SHP77 treated with DMSO at 0.1 percent for 48 hours (cell line): ENCODE data around the gene PLK2.

Experiments
- DNase-seq: peaks from one replicate; lab custom pipeline; 2025; lab: John Stamatoyannopoulos, UW

PLK2 gene

DNA sequence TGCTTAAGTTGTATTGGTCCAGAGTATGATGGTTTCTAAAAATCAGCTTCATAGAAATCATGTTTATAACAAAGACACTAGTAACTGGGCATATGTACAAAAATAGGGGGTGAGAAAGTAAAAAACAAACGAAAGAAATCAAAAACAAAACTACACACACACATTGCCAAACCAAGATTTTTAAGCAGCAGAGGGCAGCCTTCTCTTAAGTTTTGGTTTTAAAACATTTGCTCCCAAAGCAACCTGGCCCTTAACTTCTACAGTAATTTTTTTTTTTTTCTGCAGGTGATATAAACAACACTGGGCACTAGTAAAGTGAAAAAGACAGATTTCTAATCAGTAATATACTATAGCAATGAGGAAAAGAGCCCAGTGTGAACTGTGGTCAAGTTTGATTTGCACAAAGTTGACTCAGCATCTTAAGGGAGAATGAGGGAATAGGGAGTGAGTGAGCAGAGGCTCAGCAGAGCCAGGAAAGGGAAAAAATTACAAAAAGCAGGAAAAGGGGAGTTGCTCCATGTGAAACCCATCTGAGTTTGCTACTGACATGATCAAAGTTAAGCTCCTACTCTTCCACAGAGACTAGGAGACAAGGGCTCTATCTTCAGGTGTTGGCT is 18.0 kb upstream of the PLK2 start:
- no peak for DNase-seq

DNA sequence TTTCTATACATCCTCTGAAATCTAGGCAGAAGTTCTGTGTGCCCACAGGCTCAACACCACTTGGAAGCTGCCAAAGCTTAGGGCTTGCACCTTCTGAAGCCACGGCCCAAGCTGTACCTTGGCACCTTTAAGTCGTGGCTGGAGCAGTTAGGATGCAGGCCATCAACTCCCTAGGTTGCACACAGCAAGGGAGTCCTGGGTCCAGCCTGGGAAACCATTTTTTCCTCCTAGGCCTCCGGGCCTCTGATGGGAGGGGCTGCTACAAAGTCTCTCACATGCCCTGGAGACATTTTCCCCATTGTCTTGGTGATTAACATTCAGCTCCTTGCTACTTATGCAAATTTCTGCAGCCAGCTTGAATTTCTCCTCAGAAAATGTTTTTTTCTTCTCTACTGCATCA is 15.5 kb upstream of the PLK2 start:
- DNase-seq, result no peak

DNA sequence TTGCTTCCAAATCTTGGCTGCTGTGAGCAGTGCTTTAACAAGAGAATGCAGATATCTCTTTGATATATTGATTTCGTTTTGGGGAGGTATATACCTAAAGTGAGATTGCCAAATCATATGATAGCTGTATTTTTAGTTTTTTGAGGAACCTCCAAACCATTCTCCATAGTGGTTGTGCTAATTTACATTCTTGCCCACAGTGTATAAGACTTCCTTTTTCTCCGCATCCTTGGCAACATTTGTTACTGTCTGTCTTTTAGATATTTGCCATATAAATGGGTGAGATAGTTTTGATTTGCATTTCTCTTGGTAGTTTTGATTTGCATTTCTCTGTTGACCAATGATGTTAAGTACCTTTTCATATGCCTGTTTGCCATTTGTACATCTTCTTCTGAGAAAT is 10.0 kb upstream of the PLK2 start:
- DNase-seq, result no peak

DNA sequence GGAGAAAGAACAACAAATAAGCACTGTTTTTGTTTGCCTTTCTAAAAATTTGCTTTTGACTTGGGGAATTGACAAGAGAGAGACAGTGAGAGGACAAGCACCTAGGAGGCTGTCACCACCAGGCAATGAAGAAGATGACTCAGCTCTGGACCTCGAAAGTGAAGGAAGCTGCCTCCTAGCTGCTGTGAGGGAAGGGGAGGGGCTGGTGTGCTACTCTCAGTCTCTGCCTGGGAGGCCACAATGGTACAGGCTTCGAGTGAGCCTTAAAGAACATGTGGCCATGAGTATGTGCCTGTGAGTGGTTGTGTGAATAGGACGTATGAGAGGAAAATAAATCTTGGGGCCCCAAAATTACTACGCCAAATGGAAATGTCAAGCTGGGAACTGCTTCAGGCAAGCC is 7.1 kb upstream of the PLK2 start:
- no peak for DNase-seq

DNA sequence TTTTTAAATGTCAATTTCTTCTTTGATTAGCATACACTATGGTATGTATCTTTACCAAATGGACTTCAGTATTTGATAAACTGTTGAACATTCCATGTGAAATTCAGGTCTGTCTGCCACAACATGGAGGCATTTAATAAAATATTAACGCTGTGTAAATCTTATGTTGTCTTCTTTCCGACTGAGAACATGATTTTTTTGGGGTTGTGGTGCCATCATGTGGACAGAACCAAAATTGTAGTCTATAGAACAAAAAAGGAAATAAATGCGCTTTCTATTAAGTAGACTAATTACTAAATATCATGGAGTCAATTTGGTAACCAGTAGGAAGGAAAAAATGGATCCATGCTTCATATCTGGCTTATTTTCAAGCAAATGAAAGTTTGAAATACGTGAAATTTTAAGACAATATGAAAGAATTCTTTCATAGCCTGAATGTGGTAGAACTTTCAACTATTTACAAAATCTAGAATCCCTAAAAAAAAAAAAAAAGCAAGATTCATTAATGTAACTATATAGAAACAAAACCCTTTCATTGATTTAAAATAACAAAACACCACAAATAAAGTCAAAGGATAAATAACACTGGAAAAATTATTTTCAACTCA is 2.8 kb upstream of the PLK2 start:
- peak; percentile 49 for DNase-seq

DNA sequence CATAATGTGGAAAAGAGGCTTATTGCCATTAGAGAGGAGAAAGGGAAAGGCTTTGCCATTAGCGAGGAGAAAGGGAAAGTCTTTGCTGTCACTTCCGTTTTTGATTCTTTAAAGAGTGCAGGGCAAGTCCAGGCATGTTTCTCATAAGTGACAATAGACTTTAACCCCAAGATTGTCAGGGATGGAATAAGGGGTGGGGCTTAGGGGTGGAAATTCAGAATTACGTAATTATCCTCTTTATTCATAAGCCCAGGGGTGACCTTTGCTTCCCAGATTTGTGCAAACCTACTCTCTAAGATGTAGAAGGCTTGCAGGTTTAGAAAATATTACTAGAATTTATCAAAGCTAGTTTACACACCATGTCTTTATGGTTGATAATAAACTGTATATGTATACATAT is 2.3 kb upstream of the PLK2 start:
- no peak for DNase-seq

DNA sequence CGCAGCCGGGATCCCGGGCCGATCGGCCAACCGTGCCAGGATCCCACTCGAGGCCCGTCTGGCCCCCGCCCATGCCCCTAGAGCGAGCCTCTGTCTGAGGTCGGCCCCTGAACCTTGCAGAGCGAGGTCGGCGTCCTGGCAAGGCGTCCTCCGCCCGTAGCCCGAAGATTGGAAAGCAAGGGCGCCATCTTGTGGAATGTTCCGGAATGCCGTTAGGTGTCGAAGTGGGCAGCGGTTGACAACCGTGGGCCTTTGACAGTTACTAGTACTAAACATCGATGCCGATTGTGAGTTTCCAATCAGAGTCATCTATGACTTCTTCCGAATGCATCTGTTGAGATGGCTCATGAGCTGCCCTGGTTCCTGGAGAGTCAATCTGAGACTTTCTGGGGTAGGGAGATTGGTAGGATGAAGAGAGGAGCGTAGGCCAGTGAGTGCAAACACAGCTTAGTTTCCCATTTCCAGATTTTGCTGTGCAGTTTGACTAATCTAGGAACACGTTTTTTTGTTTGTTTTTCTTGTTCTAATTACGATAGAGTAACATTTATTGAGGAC is 923 bp upstream of the PLK2 start:
- peak; percentile 78 for DNase-seq

DNA sequence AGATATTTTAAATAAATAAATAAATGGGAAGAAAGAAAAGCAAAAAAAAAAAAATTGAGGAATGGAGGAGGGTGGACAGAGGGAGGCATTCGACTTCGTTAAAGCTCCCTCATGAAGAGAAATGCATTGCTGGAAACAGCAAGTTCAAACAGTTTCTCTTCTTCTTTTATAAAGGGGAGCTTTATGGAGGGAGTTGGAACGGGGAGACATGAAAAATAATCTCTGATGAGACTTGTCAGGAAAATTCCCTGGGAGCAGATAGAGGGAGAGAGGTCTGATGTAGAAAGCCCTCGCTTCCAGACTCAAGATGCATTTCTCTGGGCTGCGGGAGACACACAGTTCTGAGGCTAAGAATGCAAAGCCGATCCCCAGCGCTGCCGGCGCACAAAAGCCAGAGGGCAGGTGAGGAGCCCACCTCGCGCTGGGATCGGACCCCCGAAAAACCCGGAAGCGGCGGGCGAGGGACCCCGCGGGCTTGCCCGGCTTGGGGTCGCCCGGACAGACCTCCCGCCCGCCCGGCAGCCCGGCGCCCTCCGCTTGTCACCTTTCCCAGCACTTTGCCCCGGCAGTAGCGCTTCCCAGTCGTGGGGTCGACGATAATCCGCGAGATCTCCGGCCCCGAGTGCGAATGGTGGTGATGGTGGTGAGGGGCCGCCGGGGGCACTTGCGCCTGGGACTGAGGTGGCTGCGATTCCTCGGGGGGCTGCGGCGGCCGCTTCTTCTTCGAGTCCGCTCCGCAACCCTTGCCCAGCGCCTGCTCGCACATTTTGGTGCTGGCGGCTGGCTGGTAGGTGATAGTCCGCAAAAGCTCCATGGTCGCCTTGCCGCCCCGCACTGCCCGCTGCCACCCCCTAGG is 512 bp downstream of the PLK2 start:
- DNase-seq, result no peak

DNA sequence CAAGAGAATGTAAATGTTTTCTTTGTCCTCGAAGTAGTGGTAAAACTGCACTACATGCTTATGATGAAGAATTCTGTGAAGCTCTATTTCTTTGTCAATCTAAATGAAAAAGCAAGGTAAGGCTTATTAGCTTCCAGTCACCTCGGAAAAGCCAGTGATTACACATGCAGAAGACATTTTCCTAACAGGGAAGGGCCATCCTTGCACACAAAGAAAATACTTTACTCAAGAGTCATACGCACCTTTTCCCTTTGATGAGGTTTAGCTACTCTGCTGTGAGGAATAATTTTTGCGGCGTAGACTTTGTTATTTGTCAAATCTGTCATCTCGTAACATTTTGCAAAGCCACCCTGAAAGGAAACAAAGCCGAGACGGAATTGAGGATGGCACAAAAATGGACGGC is 1.1 kb downstream of the PLK2 start:
- no peak for DNase-seq

DNA sequence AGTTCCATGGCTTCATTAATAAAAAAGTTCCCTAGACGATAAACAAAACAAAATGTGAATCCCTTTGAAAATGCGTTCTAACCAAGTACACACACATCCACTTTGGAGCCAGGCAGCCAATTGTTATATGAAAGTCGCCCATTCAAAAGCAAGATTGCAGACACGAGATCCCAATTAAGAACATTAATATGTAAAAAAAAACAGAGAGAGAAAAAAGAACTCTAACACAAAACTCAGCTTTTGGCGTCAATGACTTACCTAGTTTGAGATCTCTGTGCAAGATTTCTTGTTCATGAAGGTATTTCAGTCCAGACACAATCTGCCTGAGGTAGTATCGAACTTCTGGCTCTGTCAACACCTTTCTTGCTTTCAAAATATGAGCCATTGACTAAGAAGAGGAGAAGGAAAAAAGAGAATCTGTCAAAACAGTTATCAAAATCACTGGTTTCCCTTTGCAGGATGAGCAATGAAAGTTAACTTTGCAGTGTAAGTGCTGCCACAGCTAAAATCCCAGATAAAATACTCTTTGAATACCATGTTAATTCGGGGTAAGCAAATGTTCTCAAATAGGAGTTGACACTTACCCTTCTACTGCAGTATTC is 1.6 kb downstream of the PLK2 start:
- no peak for DNase-seq

DNA sequence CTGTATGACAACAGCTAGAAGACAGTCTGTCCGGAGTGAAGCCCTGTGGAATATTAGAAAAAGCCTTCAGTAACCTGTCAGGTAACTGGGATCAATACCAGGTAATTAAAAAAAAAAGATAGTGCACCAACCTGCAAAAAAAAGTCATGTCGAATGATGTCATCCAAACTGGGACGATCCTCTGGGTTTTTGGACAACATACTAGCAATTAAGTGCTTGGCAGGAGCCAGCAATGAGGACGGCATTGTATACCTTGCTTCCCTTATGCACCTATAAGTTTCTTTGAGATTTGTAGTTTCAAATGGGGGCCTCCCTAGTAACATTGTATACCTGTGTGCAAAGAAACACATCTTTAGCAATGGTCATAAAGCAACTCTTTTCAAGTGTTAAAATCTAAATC is 2.8 kb downstream of the PLK2 start:
- no peak for DNase-seq

DNA sequence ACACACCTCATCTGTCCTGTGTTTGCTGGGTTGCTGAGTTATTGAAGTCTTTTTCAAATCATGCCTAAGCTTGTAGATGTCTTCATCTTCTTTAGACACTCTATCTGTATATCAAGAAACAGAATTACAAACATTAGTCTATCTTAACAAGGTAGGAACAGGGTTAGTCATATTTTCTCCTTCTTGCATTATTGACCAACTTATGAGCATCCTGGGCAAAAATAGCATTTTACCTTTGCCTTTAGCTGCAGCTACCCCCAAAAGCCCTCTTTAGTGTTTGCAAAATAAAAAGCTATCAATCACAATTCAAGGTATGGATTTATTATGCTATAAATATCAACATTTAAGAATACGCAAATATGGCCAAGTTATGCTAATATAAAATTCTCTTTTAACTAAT is 3.4 kb downstream of the PLK2 start:
- DNase-seq, result no peak

DNA sequence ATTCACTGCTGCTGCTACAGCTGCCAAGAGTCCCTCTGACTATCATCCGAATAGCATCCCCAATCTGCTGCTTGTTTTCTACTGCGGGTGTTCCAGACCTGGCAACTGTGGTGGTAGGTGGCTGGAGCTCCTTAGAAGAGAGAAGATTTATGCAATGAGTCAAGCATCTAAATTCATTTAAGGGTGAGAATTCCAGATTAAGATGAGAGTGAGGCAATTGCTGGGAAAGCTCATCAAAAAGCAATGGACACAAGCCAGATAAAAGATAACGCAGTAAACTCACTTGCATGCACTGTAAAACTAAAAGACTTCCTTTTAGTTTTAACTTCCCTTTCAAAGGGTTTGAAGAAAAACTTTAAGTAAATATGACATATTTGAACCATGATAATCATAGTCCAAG is 3.9 kb downstream of the PLK2 start:
- no peak for DNase-seq

DNA sequence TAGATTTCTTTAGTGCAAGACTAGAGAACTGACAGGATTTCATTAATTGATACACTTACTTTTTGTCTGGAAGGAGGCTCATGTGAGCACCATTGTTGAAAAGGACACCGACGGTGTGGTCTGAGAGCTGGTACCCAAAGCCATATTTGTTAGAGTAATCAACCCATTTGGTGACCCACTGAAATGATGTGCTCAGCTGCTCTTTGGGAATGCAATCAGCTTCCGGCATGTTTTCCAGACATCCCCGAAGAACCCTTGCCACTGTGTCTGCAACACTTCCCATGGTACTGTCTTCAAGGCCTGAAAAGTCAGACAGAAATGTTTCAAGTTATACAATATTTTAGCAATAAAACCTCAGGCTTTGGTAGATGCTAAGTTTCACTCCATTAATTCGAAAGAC is 4.4 kb downstream of the PLK2 start:
- no peak for DNase-seq

DNA sequence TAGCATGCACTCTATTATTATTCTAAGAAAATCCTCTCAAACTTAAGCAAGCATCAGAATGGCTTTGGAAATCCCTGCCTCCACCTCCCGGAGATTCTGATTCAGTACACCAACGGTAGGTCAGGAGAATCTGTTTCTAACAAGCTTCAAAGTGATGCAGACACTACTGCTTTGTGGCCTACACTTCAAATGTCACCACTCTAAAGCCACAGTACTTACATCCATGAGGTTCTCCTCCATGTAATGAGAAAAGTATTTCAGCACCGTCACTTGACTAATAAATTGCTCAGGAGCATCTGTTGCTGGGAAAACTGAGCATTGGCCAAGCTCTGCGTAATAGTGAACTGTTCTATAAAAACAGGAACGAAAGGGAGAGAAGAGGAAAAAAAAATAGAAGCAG is 4.8 kb downstream of the PLK2 start:
- DNase-seq, result no peak

DNA sequence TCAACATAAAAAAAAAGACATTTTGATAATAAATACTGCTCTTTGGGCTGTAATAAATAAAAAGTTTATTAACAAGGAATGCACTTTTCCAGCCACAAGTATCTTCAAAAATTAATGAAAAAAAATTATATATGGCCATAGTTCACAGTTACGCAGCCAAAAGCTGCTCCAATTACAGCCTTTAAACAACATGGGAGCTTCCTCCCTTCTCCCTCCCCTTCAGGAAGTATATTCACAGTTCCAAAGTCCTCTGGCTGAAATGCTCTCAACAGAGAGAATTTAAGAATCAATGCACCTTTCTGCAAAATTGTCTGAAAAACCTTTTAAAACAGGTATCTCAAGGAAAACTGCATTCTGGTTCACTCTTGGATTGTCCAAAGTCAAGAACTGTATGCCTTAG is 5.9 kb downstream of the PLK2 start:
- no peak for DNase-seq

DNA sequence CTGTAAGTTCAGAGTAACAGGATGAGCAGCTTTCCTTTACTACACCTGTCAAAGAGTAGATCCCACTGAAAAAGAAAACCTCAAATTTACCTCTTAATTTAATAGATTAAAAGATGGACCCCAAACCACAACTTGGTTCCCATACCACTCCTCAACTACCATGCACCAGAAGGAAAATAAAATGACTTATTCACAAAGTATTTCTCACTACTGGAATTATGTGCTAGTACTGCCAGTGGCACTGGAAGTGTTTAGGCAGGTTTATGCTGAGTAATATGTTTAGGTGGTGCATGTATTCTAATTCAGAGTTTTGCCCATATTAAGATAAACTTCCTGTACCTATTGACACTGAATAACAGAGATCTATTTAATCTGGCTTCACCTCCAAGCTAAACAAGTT is 6.6 kb downstream of the PLK2 start:
- no peak for DNase-seq

DNA sequence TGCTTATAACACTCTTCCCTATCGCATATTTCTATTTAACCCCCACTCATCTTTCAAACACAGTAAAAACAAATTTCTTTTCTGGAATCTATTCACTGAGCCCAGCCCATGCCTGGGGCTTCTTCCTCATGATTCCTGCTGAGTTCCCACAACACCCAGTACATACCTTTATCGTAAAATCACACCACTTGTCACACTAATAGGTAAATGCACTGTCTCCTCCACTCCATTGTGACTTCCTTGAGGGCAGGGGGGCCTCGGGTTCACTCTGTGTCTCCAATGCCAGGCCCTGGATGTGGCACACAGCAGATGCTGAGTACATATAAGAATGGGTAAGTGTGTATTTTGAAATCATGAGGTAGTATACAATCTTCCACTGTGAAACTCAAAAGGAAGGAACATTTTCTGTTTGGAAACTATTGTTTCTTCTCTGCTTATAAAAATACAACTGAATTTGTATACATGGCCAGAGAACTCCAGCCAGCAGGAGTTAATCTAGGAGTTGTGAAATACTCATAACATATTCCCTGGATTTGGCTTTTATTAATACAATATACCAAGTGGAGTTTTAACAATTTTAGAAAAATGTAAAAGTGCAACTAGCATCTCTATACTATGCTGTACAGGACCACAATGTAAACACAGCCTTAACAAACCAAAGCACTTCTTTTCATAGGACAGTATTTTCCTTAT is 7.2 kb downstream of the PLK2 start:
- DNase-seq, result no peak

DNA sequence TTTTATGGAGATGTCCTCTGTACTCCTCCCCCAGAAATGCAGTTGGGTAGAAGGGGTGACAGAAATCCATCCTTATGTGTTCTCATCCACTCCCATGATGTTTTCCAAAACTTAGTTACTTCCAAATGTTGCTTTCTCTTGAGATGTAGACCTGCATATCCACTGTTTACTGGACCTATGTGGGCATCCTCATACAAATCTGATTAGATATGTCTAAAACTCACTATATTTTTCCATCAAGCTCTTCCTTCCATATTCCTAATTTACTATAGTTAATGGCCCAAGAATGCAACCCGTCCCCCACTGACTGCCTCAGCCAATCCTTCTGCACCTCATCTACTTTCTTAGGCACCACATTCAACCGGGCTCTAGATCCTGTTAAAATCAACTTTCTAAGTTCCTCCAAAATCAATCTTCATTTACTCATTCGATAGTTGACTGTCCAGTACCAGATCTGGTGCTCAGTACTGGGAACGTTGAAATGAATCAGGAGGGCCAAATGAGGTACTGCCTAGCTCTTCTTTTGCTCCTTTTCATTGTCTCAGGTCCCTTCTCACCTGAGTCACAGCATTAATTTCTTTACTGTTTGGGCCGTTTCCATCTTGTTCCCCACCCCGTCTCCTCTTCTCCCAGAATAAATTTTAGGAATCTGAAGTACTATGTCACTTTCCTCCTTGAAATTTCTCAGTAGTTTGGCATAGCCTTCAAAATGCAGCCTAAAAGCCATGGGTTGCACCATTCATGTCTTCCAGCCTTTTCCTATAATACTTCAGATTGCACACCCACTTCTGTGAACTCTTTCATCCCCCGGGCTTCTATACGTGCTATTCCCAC is 7.9 kb downstream of the PLK2 start:
- no peak for DNase-seq

DNA sequence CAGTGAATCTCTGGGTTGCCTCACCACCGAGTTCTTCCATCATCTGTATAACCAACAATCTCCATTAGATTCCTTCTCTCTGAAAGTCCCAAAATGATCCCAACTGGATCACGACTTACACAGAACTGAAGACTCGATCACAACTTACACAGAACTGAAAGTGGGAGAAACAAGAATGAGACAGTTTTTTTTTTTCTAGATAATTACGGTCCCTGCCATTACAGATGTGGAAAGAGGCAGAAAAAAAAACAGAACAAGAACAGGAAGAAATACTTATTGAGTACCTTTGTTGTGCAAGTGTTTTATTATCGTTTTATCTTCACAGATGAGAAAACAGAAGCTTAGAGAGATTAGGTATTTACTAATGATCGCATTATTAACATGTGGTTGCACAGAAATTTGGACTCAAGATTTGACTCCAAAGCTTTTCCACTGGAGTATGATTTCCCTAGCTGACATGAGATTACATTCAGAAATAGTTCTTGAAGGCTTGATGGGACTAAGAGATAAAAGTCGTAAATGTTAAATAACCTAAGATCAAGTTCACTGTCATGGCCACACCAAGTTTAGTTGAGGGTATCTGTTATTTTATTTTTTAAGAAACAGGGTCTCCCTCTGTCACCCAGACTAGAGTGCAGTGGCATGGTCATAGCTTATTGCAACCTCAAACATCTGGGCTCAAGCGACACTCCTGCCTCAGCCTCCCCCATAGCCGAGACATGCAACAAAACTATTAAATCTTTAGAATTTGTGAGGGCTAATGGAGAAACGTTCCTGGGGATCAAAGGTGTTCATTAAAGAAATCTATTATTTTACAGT is 8.9 kb downstream of the PLK2 start:
- DNase-seq, result no peak
